HG03108 (cell line): ENCODE measurements around the gene FCGBP.
"Not testable (repeated sequence)": the region's sequence is repeated elsewhere in the genome, so short reads cannot be mapped to it uniquely, and the experiment has no call there.

Experiments used
- ATAC-seq: cut with Tn5 transposase; IDR thresholded peaks from one replicate; pipeline ENCODE4 v1.9.1; 2021; ENCODE audit warnings: moderate library complexity; ENCODE audit not compliant: unreplicated experiment

Gene FCGBP

DNA sequence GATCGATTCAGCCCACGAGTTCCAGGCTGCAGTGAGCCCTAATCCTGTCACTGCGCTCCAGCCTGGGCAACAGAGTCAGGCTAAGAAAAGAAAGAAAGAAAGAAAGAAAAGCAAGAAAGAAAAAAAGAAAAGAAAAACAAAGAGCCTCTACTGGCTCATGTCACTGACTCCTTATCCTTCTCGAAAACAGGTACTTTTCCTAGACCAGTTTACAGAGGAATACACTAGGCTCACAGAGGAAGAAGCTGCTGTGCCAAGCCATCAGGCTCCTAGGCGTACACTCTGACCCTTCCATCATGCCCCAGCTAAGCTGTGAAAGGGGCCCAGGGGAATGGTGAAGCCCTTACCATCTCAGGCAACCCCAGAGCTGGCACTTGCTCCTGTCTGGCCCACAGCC lies 41.9 kb downstream of the FCGBP start:
- not testable (repeated sequence) for ATAC-seq

DNA sequence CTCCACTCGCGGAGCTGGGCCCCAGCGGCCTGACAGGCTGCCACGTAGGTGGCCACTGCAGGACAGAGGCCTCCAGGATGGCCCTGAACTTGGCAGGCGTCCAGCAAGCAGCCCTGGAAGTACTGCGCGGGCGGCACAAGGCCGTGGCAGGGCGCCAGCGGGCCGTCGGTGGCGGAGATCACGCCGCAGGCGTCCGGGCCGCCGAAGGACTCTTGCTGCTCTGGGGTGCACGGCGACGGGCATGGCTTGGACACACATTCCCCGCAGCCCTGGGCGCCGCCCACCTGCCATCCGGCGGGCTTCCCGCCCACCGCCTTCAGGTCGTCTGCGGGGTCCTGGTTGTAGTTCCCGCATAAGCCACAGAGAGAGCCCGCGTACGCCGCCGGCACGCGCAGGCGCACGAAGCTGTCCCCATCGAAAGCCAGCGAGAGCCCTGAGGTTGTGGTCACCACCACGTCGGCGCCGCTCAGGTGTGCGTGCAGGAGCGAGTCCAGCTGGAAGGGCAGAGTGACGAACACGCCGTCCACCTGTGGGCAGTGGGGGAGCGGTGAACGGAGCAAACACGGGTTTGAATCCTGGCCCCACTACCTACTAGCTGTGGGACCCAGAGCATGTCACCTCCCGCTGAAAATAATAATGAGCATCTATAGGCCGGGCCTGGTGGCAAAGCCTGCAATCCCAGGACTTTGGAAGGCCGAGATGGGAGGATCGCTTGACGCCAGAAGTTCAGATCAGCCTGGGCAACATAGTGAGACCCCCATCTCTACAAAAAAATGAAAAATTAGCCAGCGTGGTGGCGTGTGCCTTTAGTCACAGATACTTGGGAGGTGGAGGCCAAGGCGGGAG lies 42.6 kb downstream of the FCGBP start:
- ATAC-seq: not testable (repeated sequence)

GRCh38 chr19:39890755-39891551 lies 43.5 kb downstream of the FCGBP start:
- no peak for ATAC-seq

- ATAC-seq: not testable (repeated sequence)
These were observed 44.3 kb downstream of the FCGBP start for GRCh38 chr19:39889872-39890754.

DNA sequence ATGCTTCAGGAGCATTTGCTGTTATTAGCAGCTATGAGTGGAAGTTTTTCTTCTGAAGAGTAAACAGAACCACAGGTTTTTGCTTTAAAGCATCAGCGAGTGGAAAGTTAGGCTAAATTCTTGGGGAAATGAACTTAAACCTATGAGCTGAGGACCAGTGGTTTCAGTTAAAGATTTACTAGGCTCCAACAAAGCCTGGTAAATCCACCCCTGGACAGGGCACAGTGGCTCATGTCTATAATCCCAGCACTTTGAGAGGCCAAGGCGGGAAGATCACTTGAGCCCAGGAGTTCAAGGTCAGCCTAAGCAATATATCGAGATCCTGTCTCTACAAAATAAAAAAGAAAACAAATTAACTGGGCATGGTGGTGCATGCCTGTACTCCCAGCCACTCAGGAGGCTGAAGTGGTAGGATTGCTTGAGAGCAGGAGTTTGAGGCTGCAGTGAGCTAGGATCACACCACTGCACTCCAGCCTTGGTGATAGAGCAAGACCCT lies 46.9 kb downstream of the FCGBP start:
- not testable (repeated sequence) for ATAC-seq

DNA sequence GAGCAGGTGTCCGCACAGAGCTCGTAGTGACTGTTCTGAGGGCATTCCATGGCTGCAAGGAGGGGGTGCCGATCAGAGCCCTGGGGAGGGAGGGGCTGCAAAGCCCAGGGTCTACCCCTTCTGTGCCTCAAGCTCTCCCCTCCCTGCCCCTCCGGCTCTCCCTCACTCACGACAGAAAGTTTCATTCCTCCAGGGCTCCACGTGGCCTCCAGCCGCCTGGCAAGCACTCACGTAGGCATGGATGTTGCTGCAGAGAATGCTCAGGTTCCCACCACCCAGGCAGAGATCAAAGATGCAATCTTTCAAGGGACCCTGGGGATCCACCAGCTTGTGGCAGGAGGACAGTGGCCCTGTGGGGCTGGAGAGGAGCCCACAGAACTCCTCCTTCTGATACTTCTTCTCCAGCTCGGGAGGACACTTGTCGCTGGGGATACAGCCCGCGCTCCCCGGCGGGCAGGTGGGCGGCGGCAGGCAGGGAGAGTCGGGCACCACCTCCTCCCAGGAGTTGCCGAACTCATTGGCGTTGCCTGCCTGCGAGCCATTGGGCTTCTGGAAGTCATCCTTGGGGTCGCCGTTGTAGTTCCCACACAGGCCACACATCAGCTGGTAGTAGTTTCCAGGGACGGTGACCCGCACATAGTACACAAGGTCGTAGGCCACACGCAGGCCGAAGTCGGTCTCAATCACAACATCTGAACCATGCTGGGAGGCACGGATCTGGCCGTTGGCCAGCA lies 48.4 kb downstream of the FCGBP start:
- not testable (repeated sequence) for ATAC-seq

- ATAC-seq: not testable (repeated sequence)
These were observed 49.7 kb downstream of the FCGBP start for GRCh38 chr19:39884721-39885120.
